Thyroid gland (tissue), 4 donors: Measurements from ENCODE around the gene ZNF232. TPM values are rescaled to one million over a fixed set of nuclear protein-coding genes. Genes with fewer than 3 reads are reported as not detected.
"Not testable (repeated sequence)": the region's sequence is repeated elsewhere in the genome, so short reads cannot be mapped to it uniquely, and the experiment has no call there.

Experiments
- DNase-seq, 2 donors: peaks; one replicate each; pipeline ENCODE4 v3.0.0-alpha.2; 2019
- H3K27ac ChIP-seq, 3 donors: fragments of 200-600 bp; sonication (generic); 1 replicate in 2 of 3; 2 replicates in 1 of 3; pipeline ENCODE4 v1.5.1; 2016 to 2019; ENCODE audit warnings: mild to moderate bottlenecking in 1 of 3, moderate library complexity in 1 of 3
- H3K27me3 ChIP-seq: fragments of 200-600 bp; sonication (generic); one replicate; pipeline ENCODE4 v1.5.1; 2019
- H3K36me3 ChIP-seq, 2 donors: fragments of 200-600 bp; sonication (generic); one replicate each; pipeline ENCODE4 v1.5.1; 2016 to 2019
- H3K4me1 ChIP-seq, 2 donors: fragments of 200-600 bp; sonication (generic); one replicate each; pipeline ENCODE4 v1.5.1; 2017 to 2019
- H3K4me3 ChIP-seq, 3 donors: fragments of 200-600 bp; sonication (generic); replicated peaks in 1 of 3; 1 replicate in 2 of 3; 2 replicates in 1 of 3; pipeline ENCODE4 v1.5.1; 2016; ENCODE audit warnings: mild to moderate bottlenecking in 1 of 3
- H3K9me3 ChIP-seq: fragments of 200-600 bp; sonication (generic); one replicate; pipeline ENCODE4 v1.5.1; 2017
- POLR2A ChIP-seq, 2 donors: fragments of 450-650 bp; IDR thresholded peaks; one replicate each; pipeline ENCODE4 v1.6.1; 2017; ENCODE audit warnings: antibody characterized with exemption in 2 of 2, mild to moderate bottlenecking in 2 of 2, moderate library complexity in 1 of 2
- WGBS, 2 donors: methylation state at CpG; one replicate each; pipeline ENCODE4 v1.1.5; 2017; 5-methylcytosine and 5-hydroxymethylcytosine counted together
- intact Hi-C: fragments of 100-400 bp; cut with DNase I; formaldehyde crosslinking; loops from one replicate; pipeline ENCODE4 v1.15.1; 2023
- total RNA-seq, 4 donors: library from RNA; depleted of rRNA; stranded (reverse); fragments of >200 nt; gene quantifications; one replicate each; pipeline ENCODE4 v1.2.3, GENCODE V29; 2016
- TF ChIP-seq, protein P1 (sequence below), 6 experiments: fragments of 200-600 bp in 3 of 6; fragments of 450-650 bp in 3 of 6; sonication (generic) in 3 of 6; IDR thresholded peaks; one replicate each; pipeline ENCODE4 v1.5.1; 2016 to 2019; ENCODE audit warnings: antibody characterized with exemption in 6 of 6, mild to moderate bottlenecking in 2 of 6, inconsistent platforms in 1 of 6, moderate library complexity in 1 of 6

ZNF232 gene
- total RNA-seq, 4 donors from 2014 or later = 7.5 to 13.7 (median 9.6) TPM

DNA sequence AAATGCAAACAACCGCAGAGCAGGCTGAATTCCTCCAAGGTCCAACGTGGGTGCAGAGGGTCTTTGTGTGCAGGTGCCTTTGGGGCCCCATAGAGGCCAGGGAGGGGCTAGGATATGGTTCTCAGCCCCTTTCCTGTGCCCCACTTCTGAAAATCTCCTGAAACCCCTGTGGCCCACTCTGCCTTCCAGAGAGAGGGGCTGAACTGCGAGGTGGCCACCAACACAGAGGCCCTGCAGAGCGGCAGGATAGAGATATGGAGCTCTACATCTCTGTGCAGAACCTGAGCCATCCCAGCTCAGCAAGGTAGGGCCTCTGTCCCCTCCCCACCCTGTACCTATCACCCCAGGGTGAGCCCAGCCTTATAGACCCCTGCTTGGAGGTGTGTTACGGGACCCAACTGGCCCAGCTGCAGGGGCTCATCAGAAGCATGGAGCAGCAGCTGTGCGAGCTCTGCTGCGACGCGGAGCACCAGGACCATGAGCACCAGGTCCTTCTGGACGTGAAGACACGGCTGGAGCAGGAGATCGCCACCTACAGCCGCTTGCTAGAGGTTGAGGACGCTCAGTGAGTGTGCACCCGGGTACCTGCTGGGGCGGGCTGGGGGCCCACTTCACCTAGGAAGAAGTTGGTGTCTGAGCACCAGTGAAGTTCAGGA lies 9.6 kb upstream of the ZNF232 start:
- H3K36me3 ChIP-seq = no peaks in the 10 kb centered on the region
- H3K27me3 ChIP-seq = peaks cover 5% of the 10 kb centered on the region
- no peak for TF ChIP-seq POLR2A (IDR thresholded peaks at IDR 0.05)
- TF ChIP-seq, protein P1, sequence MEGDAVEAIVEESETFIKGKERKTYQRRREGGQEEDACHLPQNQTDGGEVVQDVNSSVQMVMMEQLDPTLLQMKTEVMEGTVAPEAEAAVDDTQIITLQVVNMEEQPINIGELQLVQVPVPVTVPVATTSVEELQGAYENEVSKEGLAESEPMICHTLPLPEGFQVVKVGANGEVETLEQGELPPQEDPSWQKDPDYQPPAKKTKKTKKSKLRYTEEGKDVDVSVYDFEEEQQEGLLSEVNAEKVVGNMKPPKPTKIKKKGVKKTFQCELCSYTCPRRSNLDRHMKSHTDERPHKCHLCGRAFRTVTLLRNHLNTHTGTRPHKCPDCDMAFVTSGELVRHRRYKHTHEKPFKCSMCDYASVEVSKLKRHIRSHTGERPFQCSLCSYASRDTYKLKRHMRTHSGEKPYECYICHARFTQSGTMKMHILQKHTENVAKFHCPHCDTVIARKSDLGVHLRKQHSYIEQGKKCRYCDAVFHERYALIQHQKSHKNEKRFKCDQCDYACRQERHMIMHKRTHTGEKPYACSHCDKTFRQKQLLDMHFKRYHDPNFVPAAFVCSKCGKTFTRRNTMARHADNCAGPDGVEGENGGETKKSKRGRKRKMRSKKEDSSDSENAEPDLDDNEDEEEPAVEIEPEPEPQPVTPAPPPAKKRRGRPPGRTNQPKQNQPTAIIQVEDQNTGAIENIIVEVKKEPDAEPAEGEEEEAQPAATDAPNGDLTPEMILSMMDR (IDR thresholded peaks at IDR 0.05) = no peak
- WGBS, 2 donors = 85 to 88% methylated on average over 4 to 8 of the region's 16 CpGs
- no peak overlapping the region for H3K27ac ChIP-seq
- H3K4me3 ChIP-seq = no peak overlapping the region
- no peaks in the 10 kb centered on the region for H3K9me3 ChIP-seq
- H3K4me1 ChIP-seq = peaks cover 7 to 11% of the 10 kb centered on the region in 2 donors
- DNase-seq = no peak
- intact Hi-C loops = no loop called here

- H3K27ac ChIP-seq, intact Hi-C loops, H3K9me3 ChIP-seq, H3K4me3 ChIP-seq, H3K36me3 ChIP-seq, DNase-seq: not testable (repeated sequence)
- H3K27me3 ChIP-seq = peaks cover 11% of the 10 kb centered on the region
- peaks cover 7 to 11% of the 10 kb centered on the region in 2 donors for H3K4me1 ChIP-seq
- 85 to 97% methylated on average over 5 to 6 of the region's 6 CpGs for WGBS, 2 donors
Observed at GRCh38 chr17:5120436-5121185, 8.9 kb upstream of the ZNF232 start.

GRCh38 chr17:5120036-5120435 lies 8.4 kb upstream of the ZNF232 start:
- intact Hi-C loops = no loop called here
- TF ChIP-seq, protein P1 (IDR thresholded peaks at IDR 0.05) = no peak
- TF ChIP-seq POLR2A (IDR thresholded peaks at IDR 0.05) = no peak
- H3K27ac ChIP-seq = no peak overlapping the region
- H3K4me3 ChIP-seq = no peak overlapping the region
- no peak for DNase-seq
- peaks cover 13% of the 10 kb centered on the region for H3K27me3 ChIP-seq
- no peaks in the 10 kb centered on the region for H3K9me3 ChIP-seq
- WGBS, 2 donors = 77 to 86% methylated on average over 7 of the region's 7 CpGs
- no peaks in the 10 kb centered on the region for H3K36me3 ChIP-seq
- H3K4me1 ChIP-seq = peaks cover 7 to 11% of the 10 kb centered on the region in 2 donors

GRCh38 chr17:5118219-5118618 lies 6.5 kb upstream of the ZNF232 start:
- peaks cover 7 to 8% of the 10 kb centered on the region in 2 donors for H3K4me1 ChIP-seq
- TF ChIP-seq, protein P1 (IDR thresholded peaks at IDR 0.05) = no peak
- no peak for TF ChIP-seq POLR2A (IDR thresholded peaks at IDR 0.05)
- no peak overlapping the region for H3K27ac ChIP-seq
- no peaks in the 10 kb centered on the region for H3K9me3 ChIP-seq
- no peaks in the 10 kb centered on the region for H3K36me3 ChIP-seq
- peaks cover 12% of the 10 kb centered on the region for H3K27me3 ChIP-seq
- no peak overlapping the region for H3K4me3 ChIP-seq
- intact Hi-C loops = no loop called here
- no peak for DNase-seq
- WGBS, 2 donors = 86 to 87% methylated on average over 6 of the region's 6 CpGs

- peak within 1 kb of the TSS in 1 of 3 donors; percentile 14 for H3K4me3 ChIP-seq
- no peaks in the 10 kb centered on the region for H3K9me3 ChIP-seq
- peaks cover under 1 to 1% of the 10 kb centered on the region in 2 donors for H3K4me1 ChIP-seq
- peak; percentile 13 to 69 for DNase-seq
- intact Hi-C loops = no loop called here
- H3K27me3 ChIP-seq = peaks cover 8% of the 10 kb centered on the region
- WGBS, 2 donors = 15 to 36% methylated on average over 17 to 18 of the region's 87 CpGs
- TF ChIP-seq POLR2A (IDR thresholded peaks at IDR 0.05) = no peak
- TF ChIP-seq, protein P1 (IDR thresholded peaks at IDR 0.05) = no peak
- H3K36me3 ChIP-seq = no peaks in the 10 kb centered on the region
- no peak within 1 kb of the TSS for H3K27ac ChIP-seq
Observed at GRCh38 chr17:5115673-5116651, 4.3 kb upstream of the ZNF232 start, which contains the start of gene USP6. Gene USP6, plus strand, starts transcription at chr17:5116032. Its CDS starts 14,336 bp downstream, at chr17:5130368.
